Memory B cell (primary cell): Measurements from ENCODE around the gene ENSA.
A peak's percentile ranks its signal among the peaks of the same experiment; 100 is the strongest.
"Not testable (repeated sequence)": the region's sequence is repeated elsewhere in the genome, so short reads cannot be mapped to it uniquely, and the experiment has no call there.

Experiments
- ATAC-seq: fragments of 150-1000 bp; cut with Tn5 transposase; 2 replicates; pipeline ENCODE4 v1.10.0; 2021; ENCODE audit warnings: low read depth, mild to moderate bottlenecking, moderate library complexity
- DNase-seq, 2 donors: peaks; one replicate each; pipeline ENCODE4 v3.0.0; 2022; ENCODE audit warnings: low spot score in 2 of 2
- H3K27ac Mint-ChIP-seq: one replicate; pipeline ENCODE4 v1.8.0; 2022; ENCODE audit warnings: mild to moderate bottlenecking, moderate library complexity, mixed read lengths
- H3K27me3 Mint-ChIP-seq: one replicate; pipeline ENCODE4 v1.8.0; 2022; ENCODE audit warnings: mixed read lengths
- H3K36me3 Mint-ChIP-seq: one replicate; pipeline ENCODE4 v1.8.0; 2022; ENCODE audit warnings: mild to moderate bottlenecking, mixed read lengths
- H3K4me1 Mint-ChIP-seq: one replicate; pipeline ENCODE4 v1.8.0; 2022; ENCODE audit warnings: mixed read lengths
- H3K4me3 Mint-ChIP-seq: one replicate; pipeline ENCODE4 v1.8.0; 2022; ENCODE audit warnings: mild to moderate bottlenecking, moderate library complexity, mixed read lengths
- H3K9me3 Mint-ChIP-seq: one replicate; pipeline ENCODE4 v1.8.0; 2022; ENCODE audit warnings: mixed read lengths

Gene ENSA

DNA sequence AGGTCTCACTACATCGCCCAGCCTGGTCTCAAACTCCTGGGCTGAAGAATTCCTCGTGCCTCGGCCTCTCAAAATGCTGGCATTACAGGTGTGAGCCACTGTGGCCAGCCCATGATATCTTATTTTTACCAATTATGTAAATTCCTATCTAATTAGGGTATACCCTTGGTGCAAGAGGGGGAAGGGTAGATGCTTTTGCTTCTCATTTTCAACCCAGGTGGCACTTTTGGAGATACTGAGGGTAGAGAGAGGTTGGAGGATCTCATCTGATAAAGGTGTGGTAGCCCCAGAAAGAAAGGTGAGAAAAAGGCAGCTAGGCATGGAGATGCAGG is 17.4 kb downstream of the ENSA start:
- Mint-ChIP-seq H3K4me1 (peaks cover 26% of the 10 kb centered on the region), H3K9me3 (no peaks in the 10 kb centered on the region), H3K36me3 (peaks cover 15% of the 10 kb centered on the region), H3K27me3 (no peaks in the 10 kb centered on the region), H3K27ac (peak overlapping the region; percentile 97), H3K4me3 (peak overlapping the region; percentile 50)
- peak; percentile 2 for ATAC-seq
- no peak for DNase-seq

DNA sequence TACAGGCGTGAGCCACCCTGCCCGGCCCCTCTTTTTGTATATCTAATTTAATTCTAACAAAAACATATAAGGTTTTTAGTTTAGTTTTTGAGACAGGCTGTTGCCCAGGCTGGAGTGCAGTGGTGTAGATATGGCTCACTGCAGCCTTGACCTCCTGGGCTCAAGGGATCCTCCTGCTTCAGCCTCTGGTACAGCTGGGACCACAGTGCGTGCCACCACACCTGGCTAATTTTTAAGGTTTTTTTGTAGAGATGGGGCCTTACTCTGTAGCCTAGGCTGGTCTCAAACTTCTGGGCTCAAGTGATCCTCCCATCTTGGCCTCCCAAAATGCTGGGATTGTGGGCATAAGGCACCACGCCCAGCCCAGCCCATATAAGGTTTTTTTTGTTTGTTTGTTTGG is 18.8 kb downstream of the ENSA start:
- peaks cover 11% of the 10 kb centered on the region for H3K36me3 Mint-ChIP-seq
- no peak for ATAC-seq
- H3K9me3 Mint-ChIP-seq = no peaks in the 10 kb centered on the region
- H3K4me3 Mint-ChIP-seq = no peak overlapping the region
- DNase-seq = no peak
- no peaks in the 10 kb centered on the region for H3K27me3 Mint-ChIP-seq
- peaks cover 21% of the 10 kb centered on the region for H3K4me1 Mint-ChIP-seq
- H3K27ac Mint-ChIP-seq = peak overlapping the region; percentile 97

DNA sequence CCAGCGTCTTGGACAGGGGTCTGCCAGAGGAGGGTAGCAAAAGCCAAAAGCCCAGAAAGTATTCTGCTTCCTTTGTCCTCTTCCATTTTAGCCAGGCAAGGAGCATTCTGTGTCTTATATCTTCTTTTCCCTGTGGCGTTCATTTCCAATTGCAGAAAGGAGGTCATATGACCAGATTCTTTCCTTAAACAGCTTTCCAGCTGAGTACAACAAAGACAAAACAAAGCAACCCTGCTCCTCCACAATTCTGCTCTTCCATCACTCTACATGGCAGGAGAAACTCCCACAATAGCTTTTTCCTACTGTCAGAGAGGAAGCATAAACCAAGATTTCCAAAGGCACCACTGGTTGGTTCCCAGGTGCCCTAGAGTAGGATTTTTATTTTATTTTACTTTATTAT is 19.7 kb downstream of the ENSA start:
- Mint-ChIP-seq H3K36me3 (peaks cover 7% of the 10 kb centered on the region), H3K9me3 (no peaks in the 10 kb centered on the region), H3K4me3 (no peak overlapping the region), H3K4me1 (peaks cover 21% of the 10 kb centered on the region), H3K27me3 (no peaks in the 10 kb centered on the region), H3K27ac (peak overlapping the region; percentile 97)
- no peak for ATAC-seq
- DNase-seq = no peak

DNA sequence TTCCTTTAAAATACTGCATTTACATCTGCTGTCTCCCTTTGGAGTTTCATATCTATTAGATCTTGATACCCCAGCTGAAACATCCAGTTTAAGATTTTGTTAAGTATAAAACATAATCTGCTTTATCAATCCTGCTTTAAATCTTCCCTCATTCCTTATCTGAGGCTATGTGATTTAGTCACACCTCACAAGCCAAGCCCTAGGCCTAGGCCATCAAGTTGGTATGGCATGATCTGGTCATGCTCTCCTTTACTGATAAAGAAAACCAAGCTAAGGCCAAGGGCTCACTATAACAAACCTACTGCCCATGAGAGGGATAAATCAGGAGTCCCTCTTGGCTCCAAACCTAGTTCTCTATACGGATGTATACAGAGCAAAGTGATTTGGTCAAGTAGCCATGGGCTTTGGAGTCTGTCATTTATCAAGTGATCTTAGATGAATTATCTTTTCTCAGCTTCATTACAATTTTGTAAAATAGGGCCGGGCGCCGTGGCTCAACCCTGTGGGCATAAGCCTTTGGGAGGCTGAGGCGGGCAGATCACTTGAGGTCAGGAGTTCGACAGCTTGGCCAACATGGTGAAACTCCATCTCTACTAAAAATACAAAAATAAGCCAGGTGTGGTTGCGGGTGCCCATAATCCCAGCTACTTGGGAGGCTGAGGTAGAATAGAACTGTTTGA is 22.8 kb downstream of the ENSA start:
- H3K4me3 Mint-ChIP-seq = no peak overlapping the region
- DNase-seq (no peak), ATAC-seq (no peak)
- H3K27ac Mint-ChIP-seq = peak overlapping the region; percentile 79
- H3K9me3 Mint-ChIP-seq = no peaks in the 10 kb centered on the region
- H3K4me1 Mint-ChIP-seq = peaks cover 5% of the 10 kb centered on the region
- no peaks in the 10 kb centered on the region for H3K27me3 Mint-ChIP-seq
- H3K36me3 Mint-ChIP-seq = peaks cover 7% of the 10 kb centered on the region

DNA sequence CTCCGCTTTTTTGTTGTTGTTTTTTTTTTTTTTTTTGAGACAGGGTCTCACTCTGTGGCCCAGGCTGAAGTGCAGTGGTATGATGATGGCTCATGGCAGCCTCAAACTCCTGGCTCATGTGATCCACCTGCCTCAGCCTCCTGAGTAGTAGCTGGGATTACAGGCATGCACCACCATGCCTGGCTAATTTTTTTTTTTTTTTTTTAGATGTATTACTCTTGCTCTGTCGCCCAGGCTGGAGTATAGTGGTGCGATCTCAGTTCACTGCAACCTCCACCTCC is 24.0 kb downstream of the ENSA start:
- H3K27ac Mint-ChIP-seq, H3K27me3 Mint-ChIP-seq, H3K4me3 Mint-ChIP-seq, H3K36me3 Mint-ChIP-seq, H3K9me3 Mint-ChIP-seq, H3K4me1 Mint-ChIP-seq, DNase-seq, ATAC-seq: not testable (repeated sequence)

DNA sequence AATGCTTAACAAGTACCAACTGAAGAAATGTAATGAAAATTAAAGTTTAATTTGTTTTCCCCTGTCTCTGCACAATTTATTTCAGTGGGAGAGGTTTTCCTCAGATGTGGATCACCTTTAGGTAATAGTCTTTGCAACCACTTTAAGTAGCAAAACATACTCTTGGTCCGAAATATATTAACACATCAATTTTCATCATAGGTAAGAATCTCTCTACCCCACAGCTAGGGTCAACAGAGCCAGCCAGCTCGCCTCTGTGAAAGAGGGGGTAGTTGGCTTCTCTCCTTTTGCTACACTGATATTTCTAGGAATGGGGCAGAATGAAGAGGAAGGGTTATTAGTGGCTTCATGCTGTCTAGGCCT is 25.2 kb downstream of the ENSA start:
- H3K27ac Mint-ChIP-seq = peak overlapping the region; percentile 63
- no peaks in the 10 kb centered on the region for H3K9me3 Mint-ChIP-seq
- H3K36me3 Mint-ChIP-seq = peaks cover 9% of the 10 kb centered on the region

DNA sequence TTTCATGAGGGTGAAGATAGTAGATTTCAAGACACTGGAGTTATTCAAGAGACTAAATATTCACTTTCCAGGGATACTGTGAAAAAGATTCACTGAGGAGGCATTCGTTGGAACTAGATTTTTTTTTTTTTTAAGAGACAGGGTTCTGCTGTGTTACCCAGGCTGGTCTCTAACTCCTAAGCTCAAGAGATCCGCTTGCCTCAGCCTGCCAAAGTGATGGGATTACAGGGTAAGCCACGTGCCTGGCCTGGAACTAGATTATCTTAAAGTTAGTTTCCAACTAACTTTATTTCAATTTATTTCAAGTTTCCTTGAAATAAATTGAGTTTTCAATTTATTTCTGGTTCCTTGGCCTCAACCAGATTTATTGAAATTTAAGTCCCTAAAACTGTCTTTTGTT is 25.7 kb downstream of the ENSA start:
- Mint-ChIP-seq H3K36me3 (peaks cover 9% of the 10 kb centered on the region), H3K27me3 (no peaks in the 10 kb centered on the region), H3K4me3 (no peak overlapping the region), H3K4me1 (peaks cover 2% of the 10 kb centered on the region), H3K27ac (no peak overlapping the region), H3K9me3 (no peaks in the 10 kb centered on the region)
- DNase-seq = no peak
- no peak for ATAC-seq

More for the DNA sequence above, 25.2 kb downstream of the ENSA start:
- DNase-seq = no peak
- no peak overlapping the region for H3K4me3 Mint-ChIP-seq
- no peaks in the 10 kb centered on the region for H3K27me3 Mint-ChIP-seq
- no peak for ATAC-seq
- peaks cover 2% of the 10 kb centered on the region for H3K4me1 Mint-ChIP-seq

DNA sequence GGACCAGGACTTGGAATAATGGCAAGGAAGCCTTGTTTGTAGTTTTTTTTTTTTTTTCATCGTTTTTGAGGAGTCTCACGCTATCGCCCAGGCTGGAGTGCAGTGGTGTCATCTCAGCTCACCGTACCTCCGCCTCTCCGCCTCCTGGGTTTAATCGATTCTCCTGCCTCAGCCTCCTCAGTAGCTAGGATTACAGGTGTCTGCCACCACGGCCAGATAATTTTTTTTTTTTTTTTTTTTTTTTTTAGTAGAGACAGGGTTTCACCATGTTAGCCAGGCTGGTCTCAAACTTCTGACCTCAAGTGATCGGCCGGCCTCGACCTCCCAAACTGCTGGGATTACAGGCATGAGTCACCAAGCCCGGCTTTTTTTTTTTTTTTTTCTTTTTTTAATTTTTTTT is 27.0 kb downstream of the ENSA start:
- not testable (repeated sequence) for H3K27me3 Mint-ChIP-seq, H3K4me1 Mint-ChIP-seq, H3K9me3 Mint-ChIP-seq, H3K36me3 Mint-ChIP-seq, DNase-seq, H3K27ac Mint-ChIP-seq, H3K4me3 Mint-ChIP-seq, ATAC-seq

DNA sequence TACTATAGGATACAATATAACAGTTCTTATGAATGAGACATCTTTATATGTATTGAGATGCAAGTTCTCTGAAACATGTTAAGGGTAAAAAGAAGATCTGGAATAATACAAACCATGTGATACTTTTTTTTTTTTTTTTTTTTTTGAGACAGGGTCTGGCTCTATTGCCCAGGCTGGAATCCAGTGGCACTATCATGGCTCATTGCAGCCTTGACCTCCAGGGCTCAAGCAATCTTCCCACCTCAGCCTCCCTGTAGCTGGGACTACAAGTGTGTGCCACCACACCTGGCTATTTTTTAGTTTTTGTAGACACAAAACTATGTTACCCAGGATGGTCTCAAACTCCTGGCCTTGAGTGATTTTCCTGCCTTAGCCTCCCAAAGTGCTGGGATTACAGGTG is 27.9 kb downstream of the ENSA start:
- Mint-ChIP-seq H3K4me3 (no peak overlapping the region), H3K27me3 (no peaks in the 10 kb centered on the region), H3K9me3 (no peaks in the 10 kb centered on the region), H3K36me3 (peaks cover 8% of the 10 kb centered on the region), H3K4me1 (peaks cover 4% of the 10 kb centered on the region), H3K27ac (peak overlapping the region; percentile 58)
- no peak for DNase-seq
- no peak for ATAC-seq

DNA sequence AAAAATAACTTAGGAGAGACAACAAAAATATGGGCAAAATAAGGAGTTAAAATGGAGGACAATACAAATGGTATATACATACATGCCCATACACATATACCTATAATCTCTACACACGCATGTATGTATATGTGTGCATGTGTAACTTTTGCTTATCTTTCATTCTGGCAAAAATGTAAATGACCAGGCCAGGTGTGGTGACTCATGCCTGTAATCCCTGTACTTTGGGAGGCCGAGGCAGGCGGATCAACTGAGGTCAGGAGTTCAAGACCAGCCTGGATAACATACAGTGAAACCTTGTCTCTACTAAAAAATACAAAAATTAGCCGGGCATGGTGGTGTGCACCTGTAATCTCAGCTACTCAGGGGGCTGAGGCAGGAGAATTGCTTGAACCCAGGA is 31.1 kb downstream of the ENSA start:
- not testable (repeated sequence) for ATAC-seq

DNA sequence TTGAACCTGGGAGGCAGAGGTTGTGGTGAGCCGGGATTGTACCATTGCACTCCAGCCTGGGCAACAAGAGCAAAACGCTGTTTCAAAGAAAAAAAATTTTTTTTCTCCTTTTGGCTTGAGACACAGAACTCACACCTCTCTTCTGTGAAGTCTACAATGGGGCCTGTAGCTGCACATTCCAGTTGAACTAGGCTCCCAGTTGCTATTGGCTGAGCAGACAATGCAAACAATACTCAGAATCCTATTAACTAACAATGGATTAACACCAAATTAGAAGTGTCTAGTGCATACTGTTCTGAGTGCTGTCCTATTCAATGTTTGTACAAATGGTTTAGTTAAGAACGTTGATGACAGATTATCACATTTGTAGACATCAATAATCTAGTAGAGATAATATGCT is 32.4 kb downstream of the ENSA start:
- H3K4me1 Mint-ChIP-seq = peaks cover 12% of the 10 kb centered on the region
- no peaks in the 10 kb centered on the region for H3K27me3 Mint-ChIP-seq
- H3K9me3 Mint-ChIP-seq = no peaks in the 10 kb centered on the region
- H3K4me3 Mint-ChIP-seq = no peak overlapping the region
- DNase-seq (no peak), ATAC-seq (no peak)
- peaks cover 20% of the 10 kb centered on the region for H3K36me3 Mint-ChIP-seq
- H3K27ac Mint-ChIP-seq = no peak overlapping the region

More for the DNA sequence above, 31.1 kb downstream of the ENSA start:
- H3K9me3 Mint-ChIP-seq, DNase-seq, H3K27ac Mint-ChIP-seq, H3K27me3 Mint-ChIP-seq, H3K4me3 Mint-ChIP-seq: not testable (repeated sequence)
- Mint-ChIP-seq H3K4me1 (peaks cover 10% of the 10 kb centered on the region), H3K36me3 (peaks cover 19% of the 10 kb centered on the region)

DNA sequence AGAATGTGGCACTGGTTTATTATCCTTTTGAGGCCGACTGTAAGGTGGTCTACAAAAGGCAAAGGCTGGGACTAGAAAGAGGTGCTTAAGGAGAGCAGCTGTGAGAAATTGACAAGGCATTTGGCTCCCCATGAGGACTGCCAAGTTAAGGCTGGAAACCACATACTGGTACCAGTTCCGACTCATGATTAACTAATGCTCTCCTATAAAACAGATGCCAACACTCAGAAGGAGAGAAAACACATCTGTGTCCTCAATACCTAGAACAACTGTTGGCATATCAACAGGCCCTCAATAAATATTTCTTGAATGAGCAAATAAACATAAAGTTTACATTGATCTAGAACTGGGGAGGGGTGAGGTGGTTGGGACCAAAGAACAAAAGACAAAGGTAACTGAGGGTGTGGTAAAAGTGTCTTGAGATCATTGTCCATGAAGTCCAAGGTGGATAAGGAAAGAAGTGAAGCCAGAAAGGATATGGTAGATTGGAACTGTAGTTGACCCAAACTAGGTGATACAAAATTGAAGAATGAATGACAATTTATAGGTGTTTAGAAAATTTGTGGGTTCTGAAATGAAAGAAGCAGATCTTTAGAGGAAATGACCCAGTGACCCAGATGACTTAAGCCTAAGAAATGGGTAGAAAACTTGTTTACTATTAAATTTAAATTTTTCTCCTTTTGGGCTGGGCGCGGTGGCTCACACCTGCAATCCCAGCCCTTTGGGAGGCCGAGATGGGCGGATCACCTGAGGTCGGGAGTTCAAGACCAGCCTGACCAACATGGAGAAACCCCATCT is 33.1 kb downstream of the ENSA start:
- Mint-ChIP-seq H3K27ac (no peak overlapping the region), H3K27me3 (no peaks in the 10 kb centered on the region), H3K9me3 (no peaks in the 10 kb centered on the region), H3K4me3 (no peak overlapping the region), H3K4me1 (peaks cover 12% of the 10 kb centered on the region), H3K36me3 (peaks cover 20% of the 10 kb centered on the region)
- DNase-seq (no peak), ATAC-seq (no peak)

DNA sequence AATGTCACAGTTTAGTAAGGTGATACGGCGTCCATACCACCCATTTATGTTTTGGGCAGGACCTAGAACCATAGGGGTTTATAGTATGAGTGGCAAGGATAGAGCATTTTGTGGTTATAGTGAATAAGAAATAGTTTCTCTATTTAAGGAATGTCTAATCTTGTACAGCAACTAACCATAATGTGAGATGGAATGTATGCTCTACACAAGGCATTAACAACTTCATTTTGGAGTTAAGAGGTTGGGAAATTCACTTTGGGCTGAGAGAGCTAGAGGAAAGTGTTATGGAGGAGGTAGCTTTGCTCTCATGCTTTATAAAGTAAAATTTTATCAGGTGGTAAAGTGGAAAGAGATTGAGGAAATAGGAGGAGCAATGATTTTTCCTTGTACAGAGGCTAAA is 47.0 kb downstream of the ENSA start:
- Mint-ChIP-seq H3K27ac (no peak overlapping the region), H3K4me3 (no peak overlapping the region), H3K27me3 (no peaks in the 10 kb centered on the region), H3K9me3 (peaks cover 1% of the 10 kb centered on the region), H3K36me3 (peaks cover 20% of the 10 kb centered on the region), H3K4me1 (peaks cover 13% of the 10 kb centered on the region)
- no peak for DNase-seq
- ATAC-seq = no peak

DNA sequence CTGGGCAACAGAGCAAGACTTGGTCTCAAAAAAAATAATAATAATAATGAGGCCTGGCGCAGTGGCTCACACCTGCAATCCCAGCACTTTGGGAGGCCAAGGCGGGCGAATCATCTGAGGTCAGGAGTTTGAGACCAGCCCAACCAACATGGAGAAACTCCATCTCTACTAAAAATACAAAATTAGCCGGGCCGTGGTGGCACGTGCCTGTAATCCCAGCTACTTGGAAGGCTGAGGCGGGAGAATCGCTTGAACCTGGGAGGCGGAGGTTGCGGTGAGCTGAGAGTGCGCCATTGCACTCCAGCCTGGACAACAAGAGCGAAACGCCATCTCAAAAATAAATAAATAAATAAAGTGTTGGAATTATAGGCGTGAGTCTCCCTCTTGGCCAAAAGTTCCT is 47.5 kb downstream of the ENSA start:
- peaks cover 24% of the 10 kb centered on the region for H3K36me3 Mint-ChIP-seq
- not testable (repeated sequence) for DNase-seq, H3K27ac Mint-ChIP-seq, H3K9me3 Mint-ChIP-seq, H3K27me3 Mint-ChIP-seq, H3K4me3 Mint-ChIP-seq, ATAC-seq
- H3K4me1 Mint-ChIP-seq = peaks cover 15% of the 10 kb centered on the region

DNA sequence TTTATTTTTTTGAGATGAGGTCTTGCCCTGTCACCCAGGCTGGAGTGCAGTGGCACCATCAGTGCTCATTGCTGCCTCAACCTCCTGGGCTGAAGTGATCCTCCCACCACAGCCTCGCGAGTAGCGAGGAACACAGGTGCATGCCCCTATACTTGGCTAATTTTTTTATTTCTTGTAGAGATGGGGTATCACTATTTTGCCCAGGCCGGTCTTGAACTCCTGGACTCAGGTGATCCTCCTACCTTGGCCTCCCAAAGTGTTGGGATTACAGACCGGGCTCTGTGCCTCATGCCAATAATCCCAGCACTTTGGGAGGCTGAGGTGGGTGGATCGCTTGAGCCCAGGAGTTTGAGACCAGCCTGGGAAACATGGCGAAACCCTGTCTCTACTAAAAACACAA is 48.0 kb downstream of the ENSA start:
- Mint-ChIP-seq H3K4me1 (peaks cover 16% of the 10 kb centered on the region), H3K36me3 (peaks cover 28% of the 10 kb centered on the region)
- not testable (repeated sequence) for H3K4me3 Mint-ChIP-seq, H3K27ac Mint-ChIP-seq, H3K27me3 Mint-ChIP-seq, H3K9me3 Mint-ChIP-seq, ATAC-seq, DNase-seq
